ENCODE measurements around the gene TMEM134.

DNA sequence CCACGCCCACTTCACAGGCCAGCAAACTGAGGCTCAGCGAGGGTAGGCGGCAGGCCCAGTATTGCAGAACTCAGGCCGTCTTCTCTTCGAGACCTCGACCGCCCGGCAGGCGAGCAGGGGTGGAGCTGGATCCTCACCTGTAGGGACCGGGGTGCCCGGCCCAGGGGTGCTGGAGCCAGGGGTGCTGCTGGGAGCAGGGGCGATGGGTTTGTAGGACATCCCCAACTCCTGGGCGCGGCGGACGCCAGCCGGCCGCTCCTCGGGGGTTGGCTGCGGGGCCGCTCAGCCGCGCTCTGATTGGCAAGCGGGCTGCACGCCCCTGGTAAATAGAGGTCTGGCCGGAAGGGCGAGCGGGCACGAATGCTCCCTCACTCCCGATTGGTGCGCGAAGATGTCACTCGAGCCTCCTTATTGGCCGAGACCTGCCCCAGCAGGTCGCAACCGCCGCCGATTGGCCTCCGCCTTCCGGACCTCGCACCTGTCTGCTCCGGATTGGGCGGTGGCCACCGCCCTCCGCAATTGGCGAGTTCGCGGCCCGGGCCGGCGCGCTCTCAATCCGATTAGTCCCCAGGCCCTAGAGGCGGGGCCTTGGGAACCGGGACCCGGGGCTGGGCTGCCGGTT lies 38.9 kb upstream of the TMEM134 start, which contains the start of gene CDK2AP2:
- TF ChIP-seq EZH2 (IDR thresholded peaks at IDR 0.05; ENCODE audit: low read length, unreplicated experiment) = no peak
- TF ChIP-seq, protein P1, sequence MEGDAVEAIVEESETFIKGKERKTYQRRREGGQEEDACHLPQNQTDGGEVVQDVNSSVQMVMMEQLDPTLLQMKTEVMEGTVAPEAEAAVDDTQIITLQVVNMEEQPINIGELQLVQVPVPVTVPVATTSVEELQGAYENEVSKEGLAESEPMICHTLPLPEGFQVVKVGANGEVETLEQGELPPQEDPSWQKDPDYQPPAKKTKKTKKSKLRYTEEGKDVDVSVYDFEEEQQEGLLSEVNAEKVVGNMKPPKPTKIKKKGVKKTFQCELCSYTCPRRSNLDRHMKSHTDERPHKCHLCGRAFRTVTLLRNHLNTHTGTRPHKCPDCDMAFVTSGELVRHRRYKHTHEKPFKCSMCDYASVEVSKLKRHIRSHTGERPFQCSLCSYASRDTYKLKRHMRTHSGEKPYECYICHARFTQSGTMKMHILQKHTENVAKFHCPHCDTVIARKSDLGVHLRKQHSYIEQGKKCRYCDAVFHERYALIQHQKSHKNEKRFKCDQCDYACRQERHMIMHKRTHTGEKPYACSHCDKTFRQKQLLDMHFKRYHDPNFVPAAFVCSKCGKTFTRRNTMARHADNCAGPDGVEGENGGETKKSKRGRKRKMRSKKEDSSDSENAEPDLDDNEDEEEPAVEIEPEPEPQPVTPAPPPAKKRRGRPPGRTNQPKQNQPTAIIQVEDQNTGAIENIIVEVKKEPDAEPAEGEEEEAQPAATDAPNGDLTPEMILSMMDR (conservative IDR thresholded peaks at IDR 0.05; ENCODE audit: low read depth, low read length) = no peak
